Ovary (tissue), 3 donors: ENCODE data around the gene MINPP1.

Source experiments
- CTCF ChIP-seq, 3 donors: fragments of 450-650 bp in 2 of 3; fragments of 200-600 bp in 1 of 3; IDR thresholded peaks; one replicate each; pipeline versions ENCODE4 v1.5.1 to v1.8.0; 2016 to 2022; ENCODE audit warnings: antibody characterized with exemption in 3 of 3, mild to moderate bottlenecking in 1 of 3
- EP300 ChIP-seq: sonication (generic); formaldehyde crosslinking; IDR thresholded peaks from one replicate; pipeline ENCODE4 v1.6.1; 2017; ENCODE audit warnings: antibody characterized with exemption
- POLR2A ChIP-seq: fragments of 450-650 bp; IDR thresholded peaks from one replicate; pipeline ENCODE4 v1.6.1; 2017; ENCODE audit warnings: antibody characterized with exemption, mild to moderate bottlenecking, moderate library complexity
- donor health status: DM: no; HTN: no; CAD: no.

GRCh38 chr10:87504307-87504639 lies 420 bp upstream of the MINPP1 start:
- no peak for TF ChIP-seq CTCF (IDR thresholded peaks at IDR 0.05)
- no peak for TF ChIP-seq POLR2A
- TF ChIP-seq EP300 = no peak
